Limb (tissue), 2 donors: ENCODE data around the gene DNMT3B.
"Not testable (repeated sequence)": the region's sequence is repeated elsewhere in the genome, so short reads cannot be mapped to it uniquely, and the experiment has no call there.

Experiments used
- DNase-seq, 2 donors: peaks; one replicate each; pipeline ENCODE4 v3.0.0-alpha.2; 2016; ENCODE audit errors: extremely low spot score in 2 of 2

Gene DNMT3B

GRCh38 chr20:32789896-32790750 is 27.9 kb downstream of the DNMT3B start:
- DNase-seq, result peak; percentile 81 to 82

GRCh38 chr20:32790751-32791057 is 28.5 kb downstream of the DNMT3B start:
- no peak for DNase-seq

- DNase-seq, result peak; percentile 62 to 78
Observed at GRCh38 chr20:32792316-32792715, 30.1 kb downstream of the DNMT3B start.

GRCh38 chr20:32792731-32793458 is 30.7 kb downstream of the DNMT3B start:
- peak in 1 of 2 donors; percentile 13 for DNase-seq

GRCh38 chr20:32796383-32796948 is 34.3 kb downstream of the DNMT3B start:
- no peak for DNase-seq

- peak; percentile 57 to 75 for DNase-seq
Observed at GRCh38 chr20:32796981-32797451, 34.8 kb downstream of the DNMT3B start.

- DNase-seq, result not testable (repeated sequence)
Observed at GRCh38 chr20:32797571-32797970, 35.4 kb downstream of the DNMT3B start.

GRCh38 chr20:32798046-32798981 is 36.1 kb downstream of the DNMT3B start:
- peak; percentile 16 to 74 for DNase-seq

GRCh38 chr20:32803092-32803491 is 40.9 kb downstream of the DNMT3B start:
- no peak for DNase-seq

- no peak for DNase-seq
Observed at GRCh38 chr20:32804022-32804715, 42.0 kb downstream of the DNMT3B start.

- DNase-seq, result no peak
Observed at GRCh38 chr20:32804817-32805216, 42.6 kb downstream of the DNMT3B start.

- DNase-seq, result no peak
Observed at GRCh38 chr20:32805721-32806120, 43.5 kb downstream of the DNMT3B start.

GRCh38 chr20:32806356-32806755 is 44.2 kb downstream of the DNMT3B start:
- DNase-seq, result no peak

GRCh38 chr20:32807706-32808105 is 45.5 kb downstream of the DNMT3B start:
- DNase-seq, result no peak

- no peak for DNase-seq
Observed at GRCh38 chr20:32808438-32808837, 46.3 kb downstream of the DNMT3B start.

GRCh38 chr20:32809907-32810306 is 47.7 kb downstream of the DNMT3B start:
- DNase-seq, result no peak

- no peak for DNase-seq
Observed at GRCh38 chr20:32810941-32811340, 48.8 kb downstream of the DNMT3B start.

- DNase-seq, result no peak
Observed at GRCh38 chr20:32811886-32812285, 49.7 kb downstream of the DNMT3B start.

GRCh38 chr20:32819992-32820697 is 58.0 kb downstream of the DNMT3B start:
- peak in 1 of 2 donors; percentile 79 for DNase-seq
